Umbilical cord (tissue), 2 donors: ENCODE results near the gene C1QB. TPM values are rescaled to one million over a fixed set of nuclear protein-coding genes. Genes with fewer than 3 reads are reported as not detected.
"Not testable (repeated sequence)": the region's sequence is repeated elsewhere in the genome, so short reads cannot be mapped to it uniquely, and the experiment has no call there.

Experiments used
- DNase-seq: peaks from one replicate; pipeline ENCODE4 v3.0.0-alpha.2; 2015; ENCODE audit warnings: low spot score
- total RNA-seq: library from RNA; depleted of rRNA; stranded (reverse); fragments of >200 nt; gene quantifications from one replicate; pipeline ENCODE4 v1.2.3, GENCODE V29; 2014; ENCODE audit warnings: low replicate concordance; ENCODE audit not compliant: insufficient read depth

C1QB gene
- total RNA-seq, 1 donor from 2014 or later = 201 TPM

DNA sequence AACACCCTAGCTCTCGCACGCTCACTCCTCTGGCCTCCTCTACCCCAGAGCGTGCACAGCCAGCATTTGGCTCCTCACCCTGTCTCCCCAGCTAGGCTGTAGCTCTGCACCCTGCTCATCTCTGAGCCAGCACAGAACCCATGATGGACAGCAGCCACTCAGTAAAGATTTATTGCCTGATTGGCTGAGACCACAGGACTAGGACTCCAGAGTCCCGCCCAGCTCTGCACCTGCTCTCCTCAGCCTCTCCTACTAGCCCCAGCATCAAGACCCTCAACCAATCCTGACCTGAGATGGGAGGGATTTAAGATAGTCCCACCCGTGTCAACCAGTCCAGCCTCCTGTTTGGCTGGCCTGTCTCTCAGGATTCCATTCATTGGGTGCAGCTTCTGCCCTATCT, 9.3 kb downstream of the C1QB start:
- no peak for DNase-seq

DNA sequence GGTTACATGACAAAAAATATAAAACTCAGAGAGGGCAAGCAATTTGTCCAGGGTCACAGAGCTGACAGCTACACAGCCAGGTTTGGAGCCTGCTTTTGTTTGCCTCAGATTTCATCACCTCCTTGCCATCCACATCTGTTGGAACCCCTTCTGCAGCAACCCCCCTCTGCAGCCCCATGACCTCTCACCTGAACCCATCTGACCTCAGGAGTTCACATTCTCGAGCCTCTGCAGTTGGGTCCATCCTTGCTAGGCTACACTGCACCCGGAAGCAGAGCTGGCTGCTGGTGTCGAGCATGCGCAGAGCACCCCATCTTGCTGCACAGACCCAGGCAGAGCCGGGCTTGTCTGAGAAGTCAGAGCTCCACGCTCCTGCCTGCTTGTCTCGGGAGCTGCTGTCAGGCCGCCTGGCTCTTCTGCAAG, 10.0 kb downstream of the C1QB start:
- no peak for DNase-seq

DNA sequence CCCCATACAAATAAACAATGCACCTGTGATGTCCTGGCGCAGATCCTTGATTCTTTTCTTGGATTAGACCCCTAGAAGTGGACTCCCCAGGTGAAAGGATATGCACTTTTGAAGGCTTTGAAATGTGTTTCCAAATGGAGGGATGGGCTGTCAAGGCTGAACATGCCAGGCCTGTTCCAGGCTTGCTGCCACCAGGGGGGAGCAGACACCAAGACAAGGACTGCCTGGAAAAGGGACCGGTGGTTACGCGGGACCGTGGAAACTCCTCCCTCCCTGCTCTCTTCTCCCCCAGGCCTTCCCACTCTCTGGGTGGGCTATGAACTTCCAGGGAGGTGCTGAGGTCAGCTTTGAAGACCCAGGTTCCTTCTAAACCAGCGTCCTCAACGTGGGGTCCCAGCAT, 12.7 kb downstream of the C1QB start:
- no peak for DNase-seq

DNA sequence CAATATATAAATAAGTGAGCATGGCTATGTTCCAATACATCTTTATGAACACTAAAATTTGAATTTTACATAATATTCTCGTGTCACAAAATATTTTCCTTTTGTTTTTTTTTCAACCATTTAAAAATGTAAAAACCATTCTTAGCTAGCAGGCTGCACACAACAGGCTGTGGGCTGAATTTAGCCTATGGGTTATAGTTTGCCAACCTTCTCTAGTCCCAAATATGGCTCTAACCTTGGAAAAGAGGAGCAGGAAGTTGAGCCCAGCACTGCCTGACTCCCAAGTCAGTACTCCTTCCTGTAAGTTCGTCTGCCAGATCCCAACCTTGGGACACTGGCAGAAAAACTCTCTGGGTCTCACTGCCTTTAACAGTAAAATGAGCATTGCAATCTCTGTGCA, 13.4 kb downstream of the C1QB start:
- no peak for DNase-seq

DNA sequence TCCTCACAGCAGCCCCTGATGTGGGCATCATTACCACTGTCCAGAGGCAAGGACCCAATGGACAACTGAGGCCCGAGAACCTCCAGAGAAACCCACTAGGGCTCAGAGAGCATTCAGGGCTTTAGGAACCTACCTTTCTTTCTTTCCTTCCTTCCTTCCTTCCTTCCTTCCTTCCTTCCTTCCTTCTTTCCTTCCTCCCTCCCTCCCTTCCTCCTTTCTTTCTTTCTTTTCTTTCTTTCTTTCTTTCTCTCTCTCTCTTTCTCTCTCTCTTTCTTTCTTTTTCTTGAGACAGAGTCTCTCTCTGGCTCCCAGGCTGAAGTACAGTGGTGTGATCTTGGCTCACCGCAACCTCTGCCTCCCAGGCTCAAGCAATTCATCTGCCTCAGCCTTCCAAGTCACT, 15.8 kb downstream of the C1QB start:
- not testable (repeated sequence) for DNase-seq

DNA sequence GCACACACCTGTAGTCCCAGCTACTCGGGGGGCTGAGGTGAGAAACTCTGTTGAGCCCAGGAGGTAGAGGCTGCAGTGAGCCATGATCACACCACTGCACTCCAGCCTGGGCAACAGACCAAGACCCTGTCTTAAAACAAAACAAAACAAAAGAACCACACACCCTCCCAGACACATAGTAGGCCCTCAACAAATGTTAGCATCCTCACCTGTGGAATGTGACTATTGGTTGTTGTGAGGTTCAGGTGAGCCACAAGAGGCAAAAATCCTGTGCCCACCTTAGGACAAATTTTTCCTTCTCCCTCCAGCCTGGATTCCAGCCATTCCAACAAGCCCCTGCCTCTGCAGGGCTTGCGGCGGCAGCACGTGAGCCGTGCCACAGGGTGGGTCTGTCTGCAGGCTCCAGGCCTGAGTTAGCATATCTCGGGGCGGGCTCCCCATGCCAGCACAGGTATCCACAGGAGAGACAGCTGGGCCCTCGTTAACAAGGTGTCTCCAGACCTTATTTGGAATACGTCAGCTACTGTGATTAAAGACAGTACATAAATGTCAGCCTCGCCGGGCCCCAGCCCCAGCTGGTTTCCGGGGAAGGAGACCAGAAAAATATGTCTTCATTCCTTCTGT, 17.4 kb downstream of the C1QB start:
- peak; percentile 61 for DNase-seq

DNA sequence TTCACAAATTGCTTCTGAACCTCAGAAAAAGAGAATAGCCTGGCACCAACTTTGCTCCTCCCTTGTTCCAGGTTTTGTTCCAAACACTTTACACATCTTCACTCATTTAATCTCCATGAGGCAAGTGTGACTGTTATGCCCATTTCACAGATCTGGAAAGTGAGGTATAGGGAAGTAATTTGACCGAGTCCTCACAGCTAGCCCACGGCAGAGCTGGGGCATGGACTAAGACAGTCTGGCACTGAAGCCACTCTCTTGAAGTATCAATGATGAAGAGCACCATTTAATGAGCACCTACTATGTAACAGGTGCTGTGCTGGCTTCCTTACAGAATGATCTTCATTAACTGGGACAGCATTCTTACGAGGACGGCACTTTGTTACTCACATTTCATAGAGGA, 19.0 kb downstream of the C1QB start:
- no peak for DNase-seq

DNA sequence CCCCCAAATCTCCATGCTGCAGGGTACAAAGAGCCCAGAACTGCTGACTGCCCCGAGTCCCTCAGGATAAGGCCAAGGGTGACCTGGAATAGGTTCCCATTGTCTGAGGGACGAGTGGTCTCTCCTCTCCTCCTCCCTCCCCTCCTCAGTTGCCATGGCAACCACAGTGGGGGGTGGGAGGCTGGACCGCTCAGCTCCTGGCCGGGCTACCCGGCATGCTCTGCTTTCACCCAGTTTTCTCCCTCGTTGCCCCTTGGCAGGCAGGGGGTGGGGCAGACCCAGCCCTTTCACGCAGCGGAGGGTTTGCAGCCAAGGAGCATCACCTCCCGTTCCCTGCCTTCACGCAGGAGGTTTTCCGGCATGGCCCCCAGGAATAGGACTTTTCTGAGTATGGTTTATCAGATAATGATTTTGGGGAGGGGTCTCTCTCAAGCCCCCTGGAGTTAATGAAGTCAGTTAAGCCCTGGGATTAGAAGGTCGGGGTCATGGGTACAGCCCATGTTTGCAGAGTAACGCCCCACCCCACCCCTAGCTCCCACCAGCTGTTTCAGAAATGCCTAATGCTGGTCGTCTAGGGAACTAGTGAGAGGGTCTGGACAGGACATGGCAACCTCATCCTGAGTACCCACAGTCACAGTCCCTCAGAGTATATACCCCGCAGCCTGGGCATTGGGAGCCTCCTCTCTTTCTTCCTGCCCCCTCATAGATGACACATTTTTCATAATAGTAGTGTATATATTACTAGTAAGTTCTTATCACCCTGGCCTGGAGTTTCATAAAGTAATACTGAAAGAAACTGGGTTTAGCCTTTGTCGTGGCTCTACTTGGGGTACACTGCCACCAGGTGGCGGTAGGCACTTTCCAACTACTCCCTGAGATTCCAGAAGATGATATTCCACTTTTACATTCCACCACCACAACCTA, 20.7 kb downstream of the C1QB start:
- DNase-seq = peak; percentile 71

DNA sequence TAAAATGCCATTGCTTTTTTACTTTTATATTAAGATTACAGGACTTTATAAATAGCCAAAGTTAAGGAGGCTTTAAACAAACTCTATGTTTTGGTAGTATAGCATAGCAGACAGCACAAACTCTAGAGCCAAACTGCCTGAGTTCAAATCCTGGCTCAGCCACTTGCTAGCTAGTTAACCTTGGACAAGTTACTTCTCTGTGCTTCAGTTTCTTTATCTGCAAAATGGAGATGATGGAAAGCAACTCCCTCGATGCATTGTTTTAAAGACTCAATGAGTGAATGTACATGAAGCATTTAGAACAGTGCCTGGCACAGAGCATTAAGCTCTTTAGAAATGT, 21.3 kb downstream of the C1QB start:
- DNase-seq = no peak

DNA sequence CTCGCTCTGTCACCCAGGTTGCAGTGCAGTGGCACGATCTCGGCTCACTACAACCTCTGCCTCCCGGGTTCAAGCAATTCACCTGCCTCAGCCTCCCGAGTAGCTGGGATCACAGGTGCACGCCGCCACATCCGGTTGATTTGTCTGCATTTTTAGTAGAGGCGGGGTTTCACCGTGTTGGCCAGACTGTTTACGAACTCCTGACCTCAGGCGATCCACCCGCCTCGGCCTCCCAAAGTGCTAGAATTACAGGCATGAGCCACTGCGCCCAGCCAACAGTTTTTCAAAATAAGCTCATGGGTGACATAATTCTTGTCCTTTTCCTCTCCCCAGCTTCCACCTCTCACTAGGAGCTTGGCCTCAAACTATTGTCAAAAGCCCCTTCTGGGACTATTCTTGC, 23.1 kb downstream of the C1QB start:
- DNase-seq = not testable (repeated sequence)

DNA sequence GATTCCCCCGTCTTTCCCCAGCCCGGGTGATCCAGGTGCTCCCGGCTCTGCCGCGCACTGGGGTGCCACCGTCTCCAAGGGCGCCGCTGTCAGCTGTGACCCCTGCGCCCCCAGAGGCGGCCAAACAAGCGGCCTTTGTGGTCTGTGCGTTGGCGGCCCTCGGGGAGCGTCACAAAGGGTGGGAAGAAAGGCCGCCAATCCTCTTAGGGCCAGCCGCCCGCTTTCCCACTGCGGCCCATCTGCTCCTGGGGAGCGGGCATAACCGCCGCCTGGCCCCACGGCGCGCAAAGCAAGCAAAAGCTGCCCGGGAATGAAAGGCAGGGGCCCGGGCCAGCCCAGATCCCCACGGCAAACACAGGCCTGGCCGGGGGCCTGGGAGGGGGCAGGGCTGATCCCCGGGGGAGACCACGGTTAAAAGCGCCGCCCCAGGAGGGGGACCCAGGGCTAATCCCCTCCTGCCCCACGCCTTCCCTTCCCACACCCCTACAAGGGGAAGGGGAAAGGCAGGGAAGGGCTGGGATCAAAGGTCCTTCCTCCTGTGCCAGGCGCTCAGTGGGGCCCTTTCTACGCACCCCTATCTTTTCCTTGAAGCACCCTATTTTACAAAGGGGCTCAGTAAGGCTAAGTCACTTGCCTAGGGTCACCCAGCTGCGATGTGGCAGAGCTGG, 24.0 kb downstream of the C1QB start:
- DNase-seq = no peak

DNA sequence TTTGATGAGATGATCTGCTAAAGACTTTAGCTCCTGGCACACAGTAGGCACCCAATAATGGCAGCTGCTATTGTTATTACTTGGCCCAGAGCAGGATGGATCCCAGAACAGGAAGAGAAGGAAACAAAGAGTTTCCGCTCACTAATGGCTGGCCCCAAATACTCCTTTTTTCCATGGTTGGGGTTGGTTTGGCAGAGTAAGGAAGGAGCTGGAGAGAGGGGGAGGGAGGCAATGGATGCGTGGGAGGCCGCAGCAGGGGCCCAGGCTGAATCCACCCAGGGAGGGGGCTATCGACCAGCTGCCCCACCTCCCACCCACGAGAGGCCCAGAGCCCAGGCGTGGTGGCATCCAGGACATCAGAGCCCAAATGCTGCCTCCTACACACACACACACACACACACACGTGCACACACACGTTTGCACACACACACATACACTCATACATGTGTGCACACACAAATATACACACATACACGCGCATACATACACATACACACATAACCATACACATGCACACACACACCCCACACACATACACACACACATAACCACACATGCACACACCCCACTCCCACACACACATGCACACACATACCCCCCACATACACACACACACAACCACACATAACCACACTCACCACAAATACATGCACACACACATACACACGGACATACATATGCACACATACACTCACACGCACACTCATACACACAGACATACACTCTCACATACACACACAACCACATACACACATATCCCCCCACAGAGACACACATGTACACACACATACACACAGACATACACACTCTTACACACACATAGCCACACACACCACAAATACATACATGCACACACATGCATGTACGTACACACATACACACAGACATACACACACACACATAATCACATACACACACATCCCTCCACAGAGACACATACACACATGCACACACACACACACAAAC, 25.2 kb downstream of the C1QB start:
- DNase-seq = no peak

DNA sequence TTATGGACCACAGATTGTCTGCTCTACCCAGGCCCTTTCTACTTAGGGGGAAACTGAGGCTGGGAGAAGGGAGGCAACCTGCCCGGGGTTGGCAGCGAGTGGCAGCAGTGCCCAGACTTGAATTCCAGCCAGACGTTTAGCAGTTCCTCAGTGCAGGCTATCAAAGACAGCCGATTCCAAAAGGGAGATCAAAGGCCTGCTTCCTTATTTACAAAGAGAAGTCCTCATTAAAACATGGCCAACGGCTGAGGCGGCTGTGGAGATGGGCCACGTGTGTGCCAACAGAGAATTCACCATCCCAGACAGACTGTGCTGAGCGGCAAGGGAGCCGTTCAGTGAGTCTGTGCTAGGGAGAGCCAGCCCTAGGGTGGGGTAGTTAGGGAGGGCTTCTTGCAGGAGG, 27.7 kb downstream of the C1QB start:
- DNase-seq = no peak

DNA sequence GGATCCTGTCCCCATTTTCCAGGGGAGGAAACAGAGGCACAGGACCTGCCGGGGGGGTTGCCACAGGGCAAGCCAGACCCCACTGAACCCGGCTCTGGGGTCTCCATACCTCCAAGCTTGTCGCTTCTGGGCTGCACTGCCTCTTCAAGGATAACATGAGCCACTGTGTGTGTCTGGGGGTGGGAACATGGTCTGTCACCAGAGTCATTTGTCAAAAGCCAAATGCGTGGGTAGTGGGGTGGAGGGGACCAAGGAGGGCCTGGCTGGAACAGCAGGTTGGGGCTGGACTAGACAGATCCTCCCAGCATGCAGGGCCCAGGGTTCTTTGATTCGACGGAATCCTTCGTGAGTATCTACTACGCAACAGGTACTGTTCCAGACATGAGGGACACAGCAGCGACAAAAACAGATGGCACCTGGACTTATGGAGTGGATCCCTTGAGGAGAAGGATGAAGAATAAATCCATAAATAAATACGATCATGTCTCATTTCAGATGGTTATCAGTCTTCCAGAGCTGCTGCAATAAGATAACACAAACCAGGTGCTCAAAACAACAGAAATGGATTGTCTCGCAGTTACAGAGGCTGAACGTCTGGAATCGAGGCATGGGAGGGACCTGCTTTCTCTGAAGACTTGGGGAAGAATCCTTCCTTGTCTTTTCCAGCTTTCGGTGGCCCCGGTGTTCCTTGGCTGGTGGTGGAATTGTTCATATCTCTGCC, 28.7 kb downstream of the C1QB start:
- DNase-seq = no peak

DNA sequence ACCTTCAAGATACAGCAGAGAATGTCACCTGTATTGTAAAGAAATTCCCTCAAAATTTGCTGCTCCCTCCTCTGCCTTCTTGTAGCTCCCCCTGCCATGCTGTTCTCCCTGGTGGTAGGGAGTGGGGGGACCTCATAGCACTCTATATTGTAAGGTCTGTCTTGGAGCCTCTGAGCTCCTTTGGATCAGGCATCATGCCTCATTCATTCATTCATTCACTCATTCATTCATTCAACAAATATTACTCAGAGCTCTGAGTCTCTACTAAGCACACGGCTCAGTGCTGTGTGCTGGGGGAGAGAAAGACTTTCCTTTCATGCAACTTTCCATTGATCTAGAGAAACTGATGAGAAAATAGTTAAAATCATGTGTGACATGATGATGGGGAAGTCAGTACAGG, 30.5 kb downstream of the C1QB start:
- DNase-seq = no peak

DNA sequence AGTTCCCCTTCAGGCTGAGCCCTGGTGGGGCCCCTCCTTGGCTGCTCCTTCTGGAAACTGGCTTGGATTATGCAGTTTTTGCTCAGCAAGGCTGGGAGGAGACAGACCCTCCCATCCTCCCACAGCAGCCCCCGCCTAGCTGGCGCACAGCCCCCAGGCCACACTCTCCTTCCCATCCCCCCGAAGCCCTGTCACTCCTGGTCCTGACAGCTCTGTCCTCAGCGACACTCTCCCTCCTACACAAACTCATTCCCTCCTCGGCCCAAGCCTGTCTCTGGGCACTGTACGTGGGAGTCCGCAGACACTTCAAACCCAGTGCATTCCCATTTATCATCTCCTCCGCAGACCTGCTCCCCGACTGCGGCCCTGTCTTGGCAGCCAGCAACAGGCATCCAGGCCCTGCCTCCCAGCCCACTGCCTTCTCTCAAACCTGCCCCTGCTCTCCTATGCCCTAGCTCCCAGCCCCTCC, 32.6 kb downstream of the C1QB start:
- DNase-seq = peak; percentile 75

DNA sequence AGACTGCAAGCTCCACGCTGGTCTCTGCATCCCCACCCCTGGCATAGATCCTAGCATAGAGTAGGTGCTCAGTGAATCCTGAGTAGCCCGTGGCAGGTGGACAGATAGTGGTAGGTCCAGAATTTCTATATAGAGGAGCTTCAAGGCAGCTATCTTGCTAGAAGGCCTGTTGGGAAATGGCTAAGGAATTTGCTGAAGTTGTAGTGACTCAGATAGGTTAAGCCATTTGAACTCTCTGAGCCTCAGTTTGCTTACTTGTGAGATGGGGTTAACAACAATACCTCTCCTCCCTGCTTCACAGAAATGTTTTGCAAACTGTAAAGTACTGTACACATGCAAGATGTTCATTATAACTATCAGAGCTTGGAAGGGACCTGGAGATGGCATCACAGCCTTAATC, 34.2 kb downstream of the C1QB start:
- no peak for DNase-seq

DNA sequence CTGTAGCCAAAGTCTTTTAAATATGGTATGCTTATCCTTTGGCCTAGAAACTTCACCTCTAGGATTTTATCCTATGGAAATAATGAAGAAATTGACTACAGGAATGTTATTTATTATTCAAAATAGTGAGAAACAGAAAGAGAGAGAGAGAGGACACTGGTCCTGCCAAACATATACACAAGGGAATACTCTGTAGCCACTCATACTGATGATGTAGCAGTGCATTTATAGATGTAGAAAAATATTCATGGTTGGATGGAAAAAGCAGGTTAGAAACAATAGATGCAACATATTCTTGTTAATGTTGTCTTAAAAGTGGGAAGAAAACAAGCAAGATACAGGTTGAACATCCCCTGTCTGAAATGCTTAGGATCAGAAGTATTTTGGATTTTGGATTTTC, 35.4 kb downstream of the C1QB start:
- no peak for DNase-seq

DNA sequence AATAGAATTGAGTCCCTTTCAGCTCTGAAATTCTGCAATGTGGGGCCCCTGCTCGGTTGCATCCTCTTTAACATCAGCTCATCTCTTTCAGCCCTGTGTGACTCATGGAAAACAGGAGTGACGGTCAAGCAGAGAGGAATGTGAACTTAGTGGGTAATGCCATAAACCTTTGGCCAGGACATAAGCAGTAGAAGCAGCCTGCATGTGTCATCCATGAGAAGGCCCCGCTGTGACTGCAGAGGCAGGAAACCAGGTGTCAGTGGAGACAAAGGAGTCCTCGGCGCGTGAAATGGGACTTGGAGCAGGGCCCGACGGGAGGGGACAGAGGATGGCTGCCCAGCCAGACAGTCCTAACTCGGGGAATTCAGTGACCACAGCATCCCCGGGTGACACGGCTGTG, 36.5 kb downstream of the C1QB start:
- DNase-seq = peak; percentile 69

DNA sequence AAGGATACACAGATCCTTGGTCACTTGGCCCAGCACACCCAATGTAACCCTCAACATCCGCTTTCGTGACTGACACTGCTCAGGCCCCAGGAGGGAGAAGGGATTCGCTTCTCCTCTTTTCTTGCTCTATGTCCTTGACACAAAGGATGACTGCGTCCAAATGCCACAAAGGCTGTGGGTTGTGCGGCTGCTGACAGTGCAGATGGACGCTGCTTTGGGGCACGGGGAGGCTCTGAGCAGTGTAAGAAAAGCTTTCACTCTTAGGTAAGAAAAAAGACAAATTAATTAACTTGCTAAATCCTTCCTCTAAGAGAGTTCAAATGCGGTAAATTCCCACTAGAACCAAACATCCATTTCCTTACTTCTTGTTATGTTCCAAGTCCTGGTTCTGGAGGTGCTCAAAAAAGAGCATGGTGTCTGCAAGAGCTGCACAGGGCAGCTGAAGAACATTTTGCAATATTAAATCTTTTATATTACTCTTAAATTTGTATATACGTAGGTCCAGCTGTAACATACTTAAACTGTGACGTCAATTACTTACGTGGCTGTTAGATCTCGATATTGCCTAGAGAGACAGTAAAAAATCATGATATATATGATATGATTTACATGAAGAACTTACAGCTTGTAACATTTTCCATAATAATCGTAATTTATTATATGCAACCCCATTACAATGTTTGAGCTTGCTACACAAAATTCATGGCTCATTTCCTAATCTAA, 38.2 kb downstream of the C1QB start:
- no peak for DNase-seq
